Stimulated activated CD4-positive, alpha-beta T cell treated with anti-CD3 and anti-CD28 coated beads, Interleukin-12 subunit alpha, Interleukin-12 subunit beta, amount 100 ng/mL, for 4 hours (primary cell): ENCODE results near the gene CCDC97.

Source experiments
- DNase-seq: peaks from one replicate; pipeline ENCODE4 v3.0.0-alpha.2; 2020

The CCDC97 gene

GRCh38 chr19:41299046-41299754 lies 10.8 kb upstream of the CCDC97 start:
- DNase-seq: no peak

- DNase-seq: no peak
These were observed 10.2 kb upstream of the CCDC97 start for GRCh38 chr19:41299755-41300089.

GRCh38 chr19:41300555-41300954 lies 9.4 kb upstream of the CCDC97 start:
- no peak for DNase-seq

GRCh38 chr19:41302624-41303351 lies 7.2 kb upstream of the CCDC97 start:
- peak; percentile 60 for DNase-seq

- no peak for DNase-seq
These were observed 6.0 kb upstream of the CCDC97 start for GRCh38 chr19:41303954-41304353.

- no peak for DNase-seq
These were observed 5.1 kb upstream of the CCDC97 start for GRCh38 chr19:41304706-41305483.

- DNase-seq: no peak
These were observed 3.8 kb upstream of the CCDC97 start for GRCh38 chr19:41305927-41306793.

GRCh38 chr19:41307090-41307875 lies 2.7 kb upstream of the CCDC97 start:
- no peak for DNase-seq

GRCh38 chr19:41307954-41308449 lies 2.0 kb upstream of the CCDC97 start:
- DNase-seq: no peak

GRCh38 chr19:41308450-41309179 lies 1.4 kb upstream of the CCDC97 start:
- peak; percentile 95 for DNase-seq

- no peak for DNase-seq
These were observed 566 bp upstream of the CCDC97 start for GRCh38 chr19:41309180-41310032.

- DNase-seq: no peak
These were observed 1.1 kb downstream of the CCDC97 start for GRCh38 chr19:41311072-41311471.

- DNase-seq: no peak
These were observed 1.6 kb downstream of the CCDC97 start for GRCh38 chr19:41311613-41312012.

- DNase-seq: no peak
These were observed 6.4 kb downstream of the CCDC97 start for GRCh38 chr19:41316306-41316920.

- no peak for DNase-seq
These were observed 8.9 kb downstream of the CCDC97 start for GRCh38 chr19:41318696-41319499.

- no peak for DNase-seq
These were observed 9.7 kb downstream of the CCDC97 start for GRCh38 chr19:41319500-41320184.

GRCh38 chr19:41320185-41320518 lies 10.2 kb downstream of the CCDC97 start:
- no peak for DNase-seq

- no peak for DNase-seq
These were observed 10.6 kb downstream of the CCDC97 start for GRCh38 chr19:41320568-41320967.
